Large intestine (tissue), 3 donors: Measurements from ENCODE around the gene PHLDB1. TPM values are rescaled to one million over a fixed set of nuclear protein-coding genes. Genes with fewer than 3 reads are reported as not detected.

Source experiments
- DNase-seq, 2 donors: peaks; one replicate each; pipeline versions ENCODE4 v3.0.0 to v3.0.0-alpha.2; 2013
- H3K27ac ChIP-seq: one replicate; pipeline ENCODE4 v1.5.1; 2013; ENCODE audit warnings: low read length
- H3K27me3 ChIP-seq: 2 replicates; pipeline ENCODE4 v1.6.1; 2013; ENCODE audit warnings: low read length; ENCODE audit not compliant: control insufficient read depth, insufficient read depth
- H3K36me3 ChIP-seq: 2 replicates; pipeline ENCODE4 v1.6.1; 2013; ENCODE audit warnings: low read length; ENCODE audit not compliant: control insufficient read depth, insufficient read depth
- H3K4me1 ChIP-seq: one replicate; pipeline ENCODE4 v1.6.1; 2013; ENCODE audit warnings: low read length; ENCODE audit not compliant: control insufficient read depth, insufficient read depth
- H3K4me3 ChIP-seq: one replicate; pipeline ENCODE4 v1.5.1; 2013; ENCODE audit warnings: low read length
- H3K9me3 ChIP-seq: one replicate; pipeline ENCODE4 v1.6.1; 2013; ENCODE audit warnings: mild to moderate bottlenecking, low read depth, low read length, moderate library complexity; ENCODE audit not compliant: control insufficient read depth
- WGBS: methylation state at CpG from one replicate; pipeline ENCODE4 v1.1.5; 2013; ENCODE audit warnings: low lambda C conversion rate; ENCODE audit not compliant: insufficient coverage; 5-methylcytosine and 5-hydroxymethylcytosine counted together
- polyA plus RNA-seq: library from polyadenylated mRNA; unstranded; fragments of 120-200 nt; gene quantifications from one replicate; pipeline ENCODE4 v1.2.1, GENCODE V29; 2013

Gene PHLDB1
- polyA plus RNA-seq, 1 donor = 42.1 TPM

DNA sequence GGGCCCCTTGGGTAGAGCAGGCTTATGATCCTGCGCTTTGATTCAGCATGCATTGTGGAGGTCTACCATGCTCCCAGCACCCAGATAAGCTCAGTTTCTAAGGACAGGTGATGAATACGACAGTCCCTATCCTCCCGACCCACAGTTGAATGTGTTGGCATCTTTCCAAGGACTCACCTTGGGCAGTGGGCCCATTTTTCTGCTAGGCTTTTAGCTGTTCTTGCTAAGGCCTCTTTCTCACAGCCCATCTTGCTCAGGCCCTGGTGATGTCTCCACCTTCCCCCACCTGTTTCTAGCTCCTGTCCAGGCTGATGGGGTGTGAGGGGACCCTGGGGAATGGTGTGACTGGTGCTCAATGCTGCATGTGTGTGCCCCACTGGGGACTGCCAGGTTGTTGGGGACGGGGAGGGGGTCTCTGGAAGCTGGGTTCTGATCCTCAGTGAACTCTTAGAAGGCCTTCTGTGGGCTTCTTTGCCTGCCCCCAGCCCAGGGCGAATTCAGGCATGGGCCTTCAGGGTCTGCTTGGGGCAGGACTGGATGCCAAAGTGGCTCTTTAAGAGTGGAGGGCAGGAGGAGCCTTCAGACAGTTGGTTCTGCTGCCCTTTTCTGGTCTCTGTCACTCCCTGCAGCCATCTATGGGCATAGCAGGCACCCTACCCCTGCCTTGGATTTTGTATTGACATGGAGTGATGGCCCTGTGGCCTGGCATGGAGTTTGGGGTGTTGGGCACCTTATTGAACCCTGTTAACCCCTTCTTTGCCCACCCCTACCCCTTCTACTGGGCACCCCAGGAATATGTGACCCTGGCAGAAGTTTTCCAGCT is 33.1 kb downstream of the PHLDB1 start:
- no CpG with 5 or more reads among the region's 5 CpGs for WGBS
- H3K36me3 ChIP-seq = peaks cover 60% of the 10 kb centered on the region

DNA sequence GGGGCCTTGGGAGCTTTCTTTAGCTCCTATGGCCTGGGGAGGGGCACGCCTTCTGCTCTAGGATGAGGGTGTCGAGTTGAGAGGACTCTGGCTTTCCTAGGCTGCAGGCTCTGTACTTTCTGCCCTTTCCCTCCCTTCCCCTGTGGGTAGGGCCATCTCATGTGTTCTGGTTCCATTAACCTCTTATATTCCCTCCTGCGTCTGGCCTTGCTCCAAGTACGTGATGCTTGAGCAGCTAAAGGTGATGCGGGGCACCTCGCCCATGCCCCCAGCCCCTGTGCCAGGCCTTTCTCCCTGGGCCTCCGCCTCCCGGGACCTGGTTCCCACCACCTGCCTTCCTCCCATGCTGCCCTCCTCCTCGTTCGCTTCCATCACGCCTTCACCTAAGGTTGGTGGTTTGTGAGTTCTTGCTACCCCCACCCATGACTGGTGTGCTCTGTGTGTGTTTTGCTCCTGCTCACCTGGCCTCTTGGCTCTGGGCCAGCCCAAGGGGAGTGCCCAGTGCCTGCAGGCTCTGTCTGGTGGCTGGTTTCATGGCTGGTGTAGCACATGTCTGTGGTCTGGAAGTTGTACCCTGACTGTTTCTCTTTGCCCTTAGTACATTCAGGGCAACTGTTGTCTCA is 34.1 kb downstream of the PHLDB1 start:
- Histone ChIP-seq H3K36me3 (peaks cover 56% of the 10 kb centered on the region), H3K4me3 (no peak overlapping the region), H3K9me3 (no peaks in the 10 kb centered on the region), H3K4me1 (peaks cover 30% of the 10 kb centered on the region), H3K27me3 (no peaks in the 10 kb centered on the region), H3K27ac (peak overlapping the region; percentile 62)
- peak; percentile 88 to 93 for DNase-seq
- WGBS = no CpG with 5 or more reads among the region's 11 CpGs

More for the DNA sequence above, 33.1 kb downstream of the PHLDB1 start:
- Histone ChIP-seq H3K4me3 (no peak overlapping the region), H3K27me3 (no peaks in the 10 kb centered on the region), H3K4me1 (peaks cover 30% of the 10 kb centered on the region), H3K27ac (no peak overlapping the region), H3K9me3 (no peaks in the 10 kb centered on the region)
- DNase-seq = no peak

- Histone ChIP-seq H3K36me3 (peaks cover 59% of the 10 kb centered on the region), H3K27ac (no peak overlapping the region), H3K27me3 (no peaks in the 10 kb centered on the region), H3K4me1 (peaks cover 30% of the 10 kb centered on the region), H3K4me3 (no peak overlapping the region), H3K9me3 (no peaks in the 10 kb centered on the region)
- WGBS = no CpG with 5 or more reads among the region's 11 CpGs
- no peak for DNase-seq
Measured at GRCh38 chr11:118643142-118643994, 36.0 kb downstream of the PHLDB1 start.

GRCh38 chr11:118643995-118644345 is 36.6 kb downstream of the PHLDB1 start:
- H3K4me1 ChIP-seq = peaks cover 30% of the 10 kb centered on the region
- no peak overlapping the region for H3K27ac ChIP-seq
- no CpG with 5 or more reads among the region's 7 CpGs for WGBS
- H3K27me3 ChIP-seq = no peaks in the 10 kb centered on the region
- no peaks in the 10 kb centered on the region for H3K9me3 ChIP-seq
- no peak overlapping the region for H3K4me3 ChIP-seq
- no peak for DNase-seq
- H3K36me3 ChIP-seq = peaks cover 59% of the 10 kb centered on the region

DNA sequence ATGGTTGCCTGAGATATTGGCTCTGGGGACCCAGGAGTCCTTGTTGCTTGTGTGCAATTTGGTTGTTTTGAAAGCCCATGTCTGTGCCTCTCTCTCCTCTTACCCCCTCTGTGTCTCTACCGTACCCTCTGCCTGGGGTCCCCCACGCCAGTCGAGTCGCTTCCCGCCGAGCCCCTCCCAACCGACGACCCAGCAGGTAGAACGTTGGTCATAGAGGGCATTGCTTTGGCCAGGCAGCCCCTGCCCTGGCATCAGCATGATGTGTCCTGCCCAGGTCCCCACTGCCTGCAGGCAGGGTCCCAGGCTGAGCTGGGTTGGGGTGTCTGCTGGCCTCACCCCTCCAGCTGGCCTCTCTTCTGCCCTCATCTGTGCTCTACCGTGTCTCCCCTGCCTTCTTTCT is 37.1 kb downstream of the PHLDB1 start:
- peaks cover 30% of the 10 kb centered on the region for H3K4me1 ChIP-seq
- DNase-seq = no peak
- peaks cover 56% of the 10 kb centered on the region for H3K36me3 ChIP-seq
- no peaks in the 10 kb centered on the region for H3K9me3 ChIP-seq
- no peak overlapping the region for H3K4me3 ChIP-seq
- no CpG with 5 or more reads among the region's 10 CpGs for WGBS
- no peaks in the 10 kb centered on the region for H3K27me3 ChIP-seq
- H3K27ac ChIP-seq = no peak overlapping the region

DNA sequence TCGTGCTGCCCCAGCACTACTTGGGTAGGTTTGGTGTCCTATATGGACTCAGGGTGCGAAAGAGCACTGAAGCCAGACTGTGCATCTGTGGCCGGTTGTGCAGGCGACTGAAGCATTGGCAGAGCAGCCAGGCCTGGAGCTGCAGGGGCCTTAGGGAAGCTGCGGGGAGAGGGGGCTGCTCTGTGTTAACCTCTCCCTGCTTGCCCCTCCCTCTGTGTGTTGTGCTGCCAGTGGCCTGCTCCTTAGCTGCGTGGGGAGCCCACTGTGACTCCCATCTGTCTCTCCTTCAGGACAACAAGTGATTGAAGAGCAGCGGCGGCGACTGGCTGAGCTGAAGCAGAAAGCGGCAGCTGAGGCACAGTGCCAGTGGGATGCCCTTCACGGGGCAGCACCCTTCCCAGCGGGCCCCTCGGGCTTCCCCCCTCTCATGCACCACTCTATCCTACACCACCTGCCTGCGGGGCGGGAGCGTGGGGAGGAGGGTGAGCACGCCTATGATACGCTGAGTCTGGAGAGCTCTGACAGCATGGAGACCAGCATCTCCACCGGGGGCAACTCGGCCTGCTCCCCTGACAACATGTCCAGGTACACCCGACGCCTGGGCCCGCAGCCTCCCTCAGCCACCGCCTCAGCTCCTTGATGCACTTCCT is 37.8 kb downstream of the PHLDB1 start:
- Histone ChIP-seq H3K4me1 (peaks cover 37% of the 10 kb centered on the region), H3K27ac (no peak overlapping the region), H3K27me3 (no peaks in the 10 kb centered on the region), H3K9me3 (no peaks in the 10 kb centered on the region), H3K36me3 (peaks cover 55% of the 10 kb centered on the region), H3K4me3 (no peak overlapping the region)
- WGBS = no CpG with 5 or more reads among the region's 24 CpGs
- DNase-seq = no peak

- Histone ChIP-seq H3K4me3 (no peak overlapping the region), H3K27me3 (no peaks in the 10 kb centered on the region), H3K36me3 (peaks cover 53% of the 10 kb centered on the region), H3K4me1 (peaks cover 30% of the 10 kb centered on the region), H3K9me3 (no peaks in the 10 kb centered on the region), H3K27ac (no peak overlapping the region)
- DNase-seq = no peak
- WGBS = 100% methylated on average over 1 of the region's 3 CpGs
Measured at GRCh38 chr11:118646393-118646792, 39.0 kb downstream of the PHLDB1 start.

GRCh38 chr11:118648291-118648690 is 40.9 kb downstream of the PHLDB1 start:
- WGBS = 100% methylated on average over 1 of the region's 5 CpGs
- Histone ChIP-seq H3K36me3 (peaks cover 54% of the 10 kb centered on the region), H3K27me3 (no peaks in the 10 kb centered on the region)

DNA sequence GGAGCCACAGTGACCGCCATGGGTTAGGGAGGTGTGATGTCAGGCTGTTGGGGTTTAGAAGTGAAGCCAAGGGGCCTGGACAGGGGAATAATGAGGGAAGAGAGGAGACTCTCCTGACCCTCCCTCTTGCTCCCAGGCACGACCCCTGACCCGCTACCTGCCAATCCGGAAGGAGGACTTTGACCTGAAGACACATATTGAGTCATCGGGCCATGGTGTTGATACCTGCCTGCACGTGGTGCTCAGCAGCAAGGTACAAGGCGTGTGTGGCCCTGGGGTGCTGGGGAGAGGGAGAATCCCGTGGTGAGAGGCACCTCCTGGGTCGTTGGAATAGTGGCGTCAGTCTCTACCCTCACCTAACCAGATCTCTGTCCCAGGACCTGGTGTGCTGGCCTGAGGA is 42.5 kb downstream of the PHLDB1 start:
- peak; percentile 80 to 88 for DNase-seq
- no CpG with 5 or more reads among the region's 10 CpGs for WGBS

More at GRCh38 chr11:118648291-118648690, 40.9 kb downstream of the PHLDB1 start:
- Histone ChIP-seq H3K9me3 (no peaks in the 10 kb centered on the region), H3K4me1 (peaks cover 12% of the 10 kb centered on the region), H3K27ac (no peak overlapping the region), H3K4me3 (no peak overlapping the region)
- DNase-seq = no peak

GRCh38 chr11:118650366-118650765 is 43.0 kb downstream of the PHLDB1 start:
- no CpG with 5 or more reads among the region's 8 CpGs for WGBS

More for the DNA sequence above, 42.5 kb downstream of the PHLDB1 start:
- H3K9me3 ChIP-seq = no peaks in the 10 kb centered on the region
- no peak overlapping the region for H3K27ac ChIP-seq
- H3K36me3 ChIP-seq = peaks cover 42% of the 10 kb centered on the region
- H3K4me3 ChIP-seq = no peak overlapping the region
- H3K4me1 ChIP-seq = peaks cover 11% of the 10 kb centered on the region
- no peaks in the 10 kb centered on the region for H3K27me3 ChIP-seq

More at GRCh38 chr11:118650366-118650765, 43.0 kb downstream of the PHLDB1 start:
- peaks cover 11% of the 10 kb centered on the region for H3K4me1 ChIP-seq
- no peaks in the 10 kb centered on the region for H3K27me3 ChIP-seq
- H3K4me3 ChIP-seq = no peak overlapping the region
- no peak for DNase-seq
- no peaks in the 10 kb centered on the region for H3K9me3 ChIP-seq
- H3K36me3 ChIP-seq = peaks cover 38% of the 10 kb centered on the region
- no peak overlapping the region for H3K27ac ChIP-seq
